ENCODE measurements around the gene KCNMA1. TPM values are rescaled to one million over a fixed set of nuclear protein-coding genes. Genes with fewer than 3 reads are reported as not detected.

KCNMA1 gene
- total RNA-seq, 4 donors from 2014 or later = 66.8 to 96.5 (median 78.9) TPM

- intact Hi-C loops (cut with DNase I; ENCODE audit: low total_unique reads) (no loop called here), in situ Hi-C loops (cut with MboI; ENCODE audit: low sequenced_read_pairs in 4 of 4) (no loop called here)
- Histone ChIP-seq H3K36me3 (no peaks in the 10 kb centered on the region), H3K4me3 (no peak overlapping the region), H3K4me1 (peaks cover 24 to 34% of the 10 kb centered on the region in 2 donors), H3K27me3 (no peaks in the 10 kb centered on the region), H3K9me3 (no peaks in the 10 kb centered on the region), H3K27ac (no peak overlapping the region)
- ATAC-seq = no peak
- DNase-seq = no peak
- TF ChIP-seq CTCF (IDR thresholded peaks at IDR 0.05 in 4 of 5, conservative IDR thresholded peaks at IDR 0.05 in 1 of 5) (no peak), POLR2A (IDR thresholded peaks at IDR 0.05) (no peak)
Measured at GRCh38 chr10:77297393-77297739, 340.2 kb downstream of the KCNMA1 start.

GRCh38 chr10:77296534-77297392, 340.8 kb downstream of the KCNMA1 start:
- intact Hi-C loops (cut with DNase I; ENCODE audit: low total_unique reads) (no loop called here), in situ Hi-C loops (cut with MboI; ENCODE audit: low sequenced_read_pairs in 4 of 4) (no loop called here)
- no peak for ATAC-seq
- Histone ChIP-seq H3K9me3 (no peaks in the 10 kb centered on the region), H3K27ac (no peak overlapping the region), H3K36me3 (no peaks in the 10 kb centered on the region), H3K27me3 (no peaks in the 10 kb centered on the region), H3K4me1 (peaks cover 26 to 38% of the 10 kb centered on the region in 2 donors), H3K4me3 (no peak overlapping the region)
- no peak for TF ChIP-seq CTCF (IDR thresholded peaks at IDR 0.05 in 4 of 5, conservative IDR thresholded peaks at IDR 0.05 in 1 of 5)
- TF ChIP-seq POLR2A (IDR thresholded peaks at IDR 0.05) = no peak
- DNase-seq = no peak

GRCh38 chr10:77293773-77294172, 343.8 kb downstream of the KCNMA1 start:
- intact Hi-C loops (cut with DNase I; ENCODE audit: low total_unique reads) = no loop called here
- ATAC-seq (no peak), DNase-seq (no peak)
- no peak overlapping the region for H3K4me3 ChIP-seq
- TF ChIP-seq CTCF (IDR thresholded peaks at IDR 0.05 in 4 of 5, conservative IDR thresholded peaks at IDR 0.05 in 1 of 5) (no peak), POLR2A (IDR thresholded peaks at IDR 0.05) (no peak)
- peaks cover 27 to 39% of the 10 kb centered on the region in 2 donors for H3K4me1 ChIP-seq
- no peaks in the 10 kb centered on the region for H3K9me3 ChIP-seq
- H3K36me3 ChIP-seq = no peaks in the 10 kb centered on the region
- no peaks in the 10 kb centered on the region for H3K27me3 ChIP-seq
- H3K27ac ChIP-seq = no peak overlapping the region
- in situ Hi-C loops (cut with MboI; ENCODE audit: low sequenced_read_pairs in 4 of 4) = no loop called here

GRCh38 chr10:77293347-77293746, 344.3 kb downstream of the KCNMA1 start:
- H3K9me3 ChIP-seq = no peaks in the 10 kb centered on the region
- DNase-seq (no peak), ATAC-seq (no peak)
- H3K36me3 ChIP-seq = no peaks in the 10 kb centered on the region
- in situ Hi-C loops (cut with MboI; ENCODE audit: low sequenced_read_pairs in 4 of 4) (no loop called here), intact Hi-C loops (cut with DNase I; ENCODE audit: low total_unique reads) (no loop called here)
- TF ChIP-seq CTCF (IDR thresholded peaks at IDR 0.05 in 4 of 5, conservative IDR thresholded peaks at IDR 0.05 in 1 of 5) (no peak), POLR2A (IDR thresholded peaks at IDR 0.05) (no peak)
- no peak overlapping the region for H3K4me3 ChIP-seq
- peaks cover 31 to 44% of the 10 kb centered on the region in 2 donors for H3K4me1 ChIP-seq
- H3K27me3 ChIP-seq = no peaks in the 10 kb centered on the region
- no peak overlapping the region for H3K27ac ChIP-seq
